Measurements from ENCODE around the gene GSTA1. TPM values are rescaled to one million over a fixed set of nuclear protein-coding genes. Genes with fewer than 3 reads are reported as not detected.
"Not testable (repeated sequence)": the region's sequence is repeated elsewhere in the genome, so short reads cannot be mapped to it uniquely, and the experiment has no call there.

GSTA1 gene
- total RNA-seq, 3 donors from 2014 or later (not counting 1 experiment from before 2014, with no cell fraction given), result not detected

GRCh38 chr6:52790861-52791260 is 12.8 kb downstream of the GSTA1 start:
- H3K4me3 Mint-ChIP-seq, result no peak overlapping the region
- H3K27me3 ChIP-seq (ENCODE audit: control insufficient read depth, insufficient read depth, low read length), result no peaks in the 10 kb centered on the region
- H3K36me3 Mint-ChIP-seq, result no peaks in the 10 kb centered on the region
- no peaks in the 10 kb centered on the region for H3K9me3 Mint-ChIP-seq
- H3K4me3 ChIP-seq (ENCODE audit: low read length), result no peak overlapping the region
- H3K4me1 ChIP-seq (ENCODE audit: control insufficient read depth, insufficient read depth, low read length), result no peaks in the 10 kb centered on the region
- H3K27me3 Mint-ChIP-seq (ENCODE audit: low read depth in 2 of 2), result peaks cover 12 to 36% of the 10 kb centered on the region in 2 donors
- H3K36me3 ChIP-seq (ENCODE audit: control insufficient read depth, insufficient read depth, low read length), result no peaks in the 10 kb centered on the region
- no peak for DNase-seq
- no peaks in the 10 kb centered on the region for H3K9me3 ChIP-seq (ENCODE audit: control insufficient read depth, insufficient read depth, low read length)
- WGBS (ENCODE audit: insufficient coverage), result 0% methylated on average over 1 of the region's 1 CpG
- peak in 1 of 3 donors; percentile 17 for ATAC-seq
- no peak overlapping the region for H3K27ac ChIP-seq (ENCODE audit: low read length)
- intact Hi-C loops (cut with micrococcal nuclease), result no loop called here
- H3K27ac Mint-ChIP-seq, result no peak overlapping the region
- TF ChIP-seq CTCF (IDR thresholded peaks at IDR 0.05), result no peak
- peaks cover 0 to 8% of the 10 kb centered on the region in 2 donors for H3K4me1 Mint-ChIP-seq

GRCh38 chr6:52789658-52790057 is 14.0 kb downstream of the GSTA1 start:
- H3K36me3 ChIP-seq (ENCODE audit: control insufficient read depth, insufficient read depth, low read length), result not testable (repeated sequence)

GRCh38 chr6:52788478-52788877 is 15.1 kb downstream of the GSTA1 start:
- no peak overlapping the region for H3K4me3 ChIP-seq (ENCODE audit: low read length)
- 60% methylated on average over 2 of the region's 3 CpGs for WGBS (ENCODE audit: insufficient coverage)
- H3K27ac Mint-ChIP-seq, result no peak overlapping the region

More at GRCh38 chr6:52789658-52790057, 14.0 kb downstream of the GSTA1 start:
- H3K4me3 ChIP-seq (ENCODE audit: low read length); H3K4me1 ChIP-seq (ENCODE audit: control insufficient read depth, insufficient read depth, low read length); intact Hi-C loops (cut with micrococcal nuclease); H3K4me1 Mint-ChIP-seq; DNase-seq; H3K4me3 Mint-ChIP-seq; H3K9me3 Mint-ChIP-seq; H3K27ac Mint-ChIP-seq; H3K9me3 ChIP-seq (ENCODE audit: control insufficient read depth, insufficient read depth, low read length); H3K36me3 Mint-ChIP-seq; H3K27me3 ChIP-seq (ENCODE audit: control insufficient read depth, insufficient read depth, low read length); ATAC-seq; H3K27ac ChIP-seq (ENCODE audit: low read length): not testable (repeated sequence)
- H3K27me3 Mint-ChIP-seq (ENCODE audit: low read depth in 2 of 2), result peaks cover 12 to 32% of the 10 kb centered on the region in 2 donors
- WGBS (ENCODE audit: insufficient coverage), result 89% methylated on average over 1 of the region's 1 CpG

GRCh38 chr6:52787917-52788316 is 15.7 kb downstream of the GSTA1 start:
- 92% methylated on average over 2 of the region's 3 CpGs for WGBS (ENCODE audit: insufficient coverage)
- peak overlapping the region in 1 of 2 donors; percentile 63 for H3K27ac Mint-ChIP-seq
- Histone ChIP-seq H3K9me3 (ENCODE audit: control insufficient read depth, insufficient read depth, low read length) (no peaks in the 10 kb centered on the region), H3K36me3 (ENCODE audit: control insufficient read depth, insufficient read depth, low read length) (no peaks in the 10 kb centered on the region), H3K27ac (ENCODE audit: low read length) (no peak overlapping the region), H3K4me3 (ENCODE audit: low read length) (no peak overlapping the region), H3K4me1 (ENCODE audit: control insufficient read depth, insufficient read depth, low read length) (no peaks in the 10 kb centered on the region), H3K27me3 (ENCODE audit: control insufficient read depth, insufficient read depth, low read length) (no peaks in the 10 kb centered on the region)
- no peak overlapping the region for H3K4me3 Mint-ChIP-seq
- DNase-seq (no peak), ATAC-seq (no peak)
- peaks cover 7 to 33% of the 10 kb centered on the region in 2 donors for H3K27me3 Mint-ChIP-seq (ENCODE audit: low read depth in 2 of 2)
- intact Hi-C loops (cut with micrococcal nuclease), result no loop called here
- TF ChIP-seq CTCF (IDR thresholded peaks at IDR 0.05), result no peak
- H3K36me3 Mint-ChIP-seq, result no peaks in the 10 kb centered on the region
- peaks cover 0 to 8% of the 10 kb centered on the region in 2 donors for H3K4me1 Mint-ChIP-seq
- H3K9me3 Mint-ChIP-seq, result no peaks in the 10 kb centered on the region

More at GRCh38 chr6:52788478-52788877, 15.1 kb downstream of the GSTA1 start:
- no peak for DNase-seq
- no peak overlapping the region for H3K4me3 Mint-ChIP-seq
- no peaks in the 10 kb centered on the region for H3K9me3 Mint-ChIP-seq
- no peak for ATAC-seq
- Histone ChIP-seq H3K4me1 (ENCODE audit: control insufficient read depth, insufficient read depth, low read length) (no peaks in the 10 kb centered on the region), H3K27ac (ENCODE audit: low read length) (no peak overlapping the region), H3K9me3 (ENCODE audit: control insufficient read depth, insufficient read depth, low read length) (no peaks in the 10 kb centered on the region), H3K36me3 (ENCODE audit: control insufficient read depth, insufficient read depth, low read length) (no peaks in the 10 kb centered on the region), H3K27me3 (ENCODE audit: control insufficient read depth, insufficient read depth, low read length) (no peaks in the 10 kb centered on the region)
- no peak for TF ChIP-seq CTCF (IDR thresholded peaks at IDR 0.05)
- no peaks in the 10 kb centered on the region for H3K36me3 Mint-ChIP-seq
- intact Hi-C loops (cut with micrococcal nuclease), result no loop called here
- H3K4me1 Mint-ChIP-seq, result peaks cover 0 to 8% of the 10 kb centered on the region in 2 donors
- peaks cover 12 to 35% of the 10 kb centered on the region in 2 donors for H3K27me3 Mint-ChIP-seq (ENCODE audit: low read depth in 2 of 2)
